Measurements from ENCODE around the gene TMEM229B.

DNA sequence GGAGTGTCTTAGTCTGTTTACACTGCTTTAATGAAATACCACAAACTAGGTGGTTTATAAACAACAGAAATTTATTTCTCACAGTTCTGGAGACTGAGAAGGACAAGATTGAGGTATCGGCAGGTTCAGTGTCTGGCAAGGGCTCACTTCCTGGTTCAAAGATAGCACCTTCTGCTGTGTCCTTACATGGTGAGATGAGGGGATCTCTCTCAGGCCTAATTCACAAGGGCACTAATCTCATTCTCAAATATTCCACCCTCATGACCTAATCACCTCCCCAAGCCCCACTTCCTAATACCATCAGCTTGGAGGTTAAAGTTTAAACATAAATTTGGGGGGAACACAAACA lies 41.5 kb downstream of the TMEM229B start:
- TF ChIP-seq POLR2AphosphoS5 (IDR thresholded peaks at IDR 0.05; ENCODE audit: low read depth, low read length) (no peak), POLR2A (IDR thresholded peaks at IDR 0.05; ENCODE audit: low read depth, low read length) (no peak), SPI1 (IDR thresholded peaks at IDR 0.05; ENCODE audit: low read depth, low read length) (no peak), PAX5 (IDR thresholded peaks at IDR 0.05; ENCODE audit: insufficient read depth, low read length, severe bottlenecking) (no peak)
